Activated CD4-positive, alpha-beta T cell treated with anti-CD3 and anti-CD28 coated beads, Interleukin-2, Interleukin-4, amounts not matched to agents 100 ng/mL and 50 ng/mL, durations not matched to agents 16 hours and 8 hours (primary cell): ENCODE data around the gene NACC2.
"Not testable (repeated sequence)": the region's sequence is repeated elsewhere in the genome, so short reads cannot be mapped to it uniquely, and the experiment has no call there.

Experiments used
- DNase-seq: peaks from one replicate; pipeline ENCODE4 v3.0.0-alpha.2; 2020; ENCODE audit warnings: low spot score

Gene NACC2

GRCh38 chr9:136110082-136111061 is 15.3 kb upstream of the NACC2 start:
- DNase-seq, result peak; percentile 43

DNA sequence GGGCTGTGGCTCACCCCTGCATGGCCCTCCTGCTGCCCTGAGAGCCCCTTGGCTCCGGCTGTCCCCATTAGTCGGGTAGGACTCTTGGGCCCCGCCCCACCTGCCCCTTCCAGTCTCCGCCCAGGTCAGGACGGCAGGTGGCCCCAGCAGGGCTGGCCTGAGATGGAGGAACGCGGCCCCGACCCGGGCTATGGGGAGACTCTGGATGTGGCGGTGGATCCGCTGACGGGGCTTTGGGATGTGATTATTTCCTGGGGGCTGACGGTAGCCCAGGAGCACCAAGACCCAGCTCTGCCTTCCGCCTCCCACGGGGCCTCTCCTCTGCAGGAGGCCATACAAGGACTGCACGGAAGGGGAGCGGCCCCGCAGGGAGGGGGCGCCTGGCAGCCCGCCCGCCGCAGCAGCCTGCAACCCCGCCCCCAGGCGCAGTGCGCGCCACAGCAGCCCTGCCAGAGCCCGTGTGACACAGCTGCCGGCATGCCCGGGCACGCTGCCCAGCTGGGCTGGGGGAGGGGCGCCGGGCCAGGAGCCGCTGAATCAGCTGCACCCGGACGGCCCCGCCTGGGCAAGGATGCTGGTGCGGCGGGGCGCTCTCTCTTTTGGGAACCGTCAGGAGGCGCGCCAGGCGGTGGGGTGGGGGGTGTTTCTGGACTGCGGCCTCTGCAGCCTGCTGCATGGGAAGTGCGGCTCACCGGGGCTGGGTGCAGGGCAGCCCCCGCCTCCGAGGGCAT is 14.4 kb upstream of the NACC2 start:
- peak; percentile 95 for DNase-seq

DNA sequence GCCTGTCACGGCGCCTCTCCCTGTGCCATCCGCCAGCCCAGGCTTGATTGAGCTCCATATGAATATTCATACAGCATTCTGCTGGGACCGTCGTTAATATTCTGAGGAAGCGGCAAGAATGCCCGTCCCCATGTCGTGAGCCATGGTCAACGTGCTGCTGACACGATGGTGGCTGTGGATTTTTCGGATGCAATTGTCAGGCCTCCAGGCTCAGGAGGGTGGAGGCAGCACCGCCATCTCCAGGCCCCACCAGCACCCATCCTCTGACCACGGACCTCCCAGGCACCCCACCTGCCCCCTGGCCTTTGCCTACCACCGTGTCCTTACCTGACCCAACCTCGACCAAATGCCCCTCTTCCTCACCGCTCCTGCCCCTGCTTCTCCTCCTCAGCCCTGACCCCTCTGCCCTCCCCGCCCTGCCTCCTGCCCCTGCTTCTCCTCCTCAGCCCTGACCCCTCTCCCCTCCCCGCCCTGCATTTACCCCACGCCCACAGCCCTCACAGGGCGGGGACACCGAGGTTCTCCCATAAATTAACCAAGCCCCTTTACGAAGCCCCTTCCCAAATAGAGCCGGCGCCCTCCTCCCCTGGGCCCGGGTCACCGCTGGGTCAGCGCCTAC is 13.7 kb upstream of the NACC2 start:
- no peak for DNase-seq

DNA sequence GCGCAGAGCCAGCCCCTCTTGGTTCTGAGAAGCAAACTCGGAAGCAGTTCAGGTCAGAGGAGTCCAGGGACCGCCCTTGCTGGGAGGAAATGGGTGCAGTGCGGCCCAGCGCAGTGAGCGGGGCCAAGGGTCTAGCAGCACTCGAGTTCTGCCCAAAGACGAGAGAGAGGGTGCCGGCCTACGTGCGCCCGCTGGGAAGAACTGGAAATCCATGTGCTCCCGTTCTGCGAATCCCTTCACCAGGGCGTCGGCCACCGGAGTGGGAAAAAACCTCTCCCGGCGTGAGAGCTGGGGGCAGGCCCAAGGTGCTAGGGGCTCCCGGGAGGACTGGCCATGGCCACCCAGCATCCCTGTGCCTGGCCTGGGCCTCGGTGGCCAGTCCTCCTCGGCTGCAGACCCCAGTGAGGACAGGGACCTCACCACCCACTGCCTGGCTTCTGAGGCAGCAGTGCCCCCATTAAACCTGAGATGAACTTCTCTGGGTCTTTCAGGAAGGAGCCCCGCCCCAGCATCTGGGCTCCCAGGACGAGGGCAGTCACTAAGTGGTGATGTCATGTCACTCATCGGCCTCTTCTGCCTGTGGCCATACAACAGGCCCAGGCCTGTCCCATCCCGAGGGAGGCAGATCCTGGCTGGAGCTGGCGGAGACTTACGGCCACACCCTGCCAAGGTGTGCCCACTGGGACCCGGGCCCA is 13.0 kb upstream of the NACC2 start:
- DNase-seq, result no peak

DNA sequence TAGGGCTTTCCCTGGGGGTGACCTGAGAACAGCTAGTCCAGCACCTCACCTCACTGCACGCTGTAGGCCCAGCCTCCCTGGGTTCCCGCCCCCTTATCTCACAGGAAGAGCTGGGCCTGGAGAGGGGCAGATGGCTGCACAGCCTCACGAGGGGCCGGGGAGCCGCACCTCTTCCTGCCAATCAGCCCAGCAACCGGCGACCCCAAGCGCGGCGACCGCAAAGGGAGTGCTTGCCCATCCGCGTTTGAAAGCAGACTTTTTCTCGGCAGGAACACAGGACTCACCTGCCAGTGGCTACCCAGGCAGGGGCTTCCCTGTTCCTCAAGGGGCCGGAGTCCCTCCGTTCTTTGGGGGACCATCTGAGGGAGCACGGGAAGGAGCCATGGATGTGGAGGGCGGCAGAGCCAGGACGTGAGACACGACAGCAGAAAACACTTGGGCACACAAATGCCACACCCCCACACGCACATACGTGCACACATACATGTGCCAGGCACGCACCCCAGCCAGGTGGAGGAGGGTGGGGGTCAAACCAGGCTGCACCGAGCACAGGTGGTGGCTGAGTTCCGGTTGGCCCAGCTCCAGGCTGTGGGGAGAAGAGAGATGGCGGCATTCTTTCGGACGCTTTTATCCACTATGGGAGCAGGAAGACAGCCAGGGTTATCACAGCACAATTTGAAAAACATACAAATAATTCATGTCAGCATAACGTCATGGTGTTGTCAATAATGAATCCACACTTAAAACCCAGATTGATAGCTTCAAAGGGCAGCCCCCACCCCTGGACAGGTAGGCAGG is 12.3 kb upstream of the NACC2 start:
- DNase-seq, result peak; percentile 58

GRCh38 chr9:136105398-136106135 is 10.5 kb upstream of the NACC2 start:
- DNase-seq, result no peak

DNA sequence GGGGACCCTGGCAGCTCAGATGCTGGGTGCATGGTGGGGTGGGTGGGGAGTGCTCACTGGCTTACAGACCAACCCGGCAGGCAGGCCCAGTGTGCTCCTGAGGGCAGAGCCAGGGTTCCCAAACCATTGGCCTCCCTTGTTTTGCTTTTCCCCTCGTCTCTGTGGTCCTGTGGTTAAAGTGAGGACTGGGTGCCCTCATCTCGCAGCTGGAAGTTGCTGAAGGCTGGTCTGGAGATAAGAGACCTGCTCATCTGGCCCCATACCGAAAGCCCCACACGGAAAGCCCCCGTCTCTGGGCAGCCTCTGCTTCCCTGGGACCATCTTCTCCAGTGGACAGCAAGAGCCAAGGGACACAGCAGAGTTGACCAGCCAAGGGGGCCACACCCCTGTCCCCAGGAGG is 9.8 kb upstream of the NACC2 start:
- DNase-seq, result no peak

- DNase-seq, result no peak
These were observed 9.4 kb upstream of the NACC2 start for GRCh38 chr9:136104488-136104800.

GRCh38 chr9:136103651-136104487 is 8.8 kb upstream of the NACC2 start:
- DNase-seq, result no peak

- not testable (repeated sequence) for DNase-seq
These were observed 6.6 kb upstream of the NACC2 start for GRCh38 chr9:136101615-136102074.

- DNase-seq, result no peak
These were observed 5.9 kb upstream of the NACC2 start for GRCh38 chr9:136100700-136101614.

- DNase-seq, result no peak
These were observed 4.5 kb upstream of the NACC2 start for GRCh38 chr9:136099542-136099941.

DNA sequence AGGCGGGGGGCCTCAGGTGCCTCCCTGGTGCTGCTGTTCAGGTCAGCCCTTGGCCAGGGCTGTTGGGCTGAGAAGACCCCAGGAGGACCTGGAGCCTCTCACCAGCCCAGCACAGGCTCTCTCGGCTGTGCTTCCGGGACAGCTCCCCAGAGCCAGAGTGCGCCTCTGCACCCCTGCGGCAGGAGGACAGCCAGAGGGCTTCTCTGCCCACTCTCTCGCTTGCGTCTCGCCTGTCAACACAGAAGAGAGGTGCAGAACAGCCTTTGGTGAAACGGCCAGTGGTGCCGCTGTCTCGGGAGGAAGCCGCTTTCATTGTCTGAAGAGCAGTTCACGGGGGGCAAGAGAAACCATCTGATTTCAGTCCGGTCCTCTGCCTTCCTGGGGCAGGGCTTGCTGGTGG is 3.8 kb upstream of the NACC2 start:
- DNase-seq, result no peak

DNA sequence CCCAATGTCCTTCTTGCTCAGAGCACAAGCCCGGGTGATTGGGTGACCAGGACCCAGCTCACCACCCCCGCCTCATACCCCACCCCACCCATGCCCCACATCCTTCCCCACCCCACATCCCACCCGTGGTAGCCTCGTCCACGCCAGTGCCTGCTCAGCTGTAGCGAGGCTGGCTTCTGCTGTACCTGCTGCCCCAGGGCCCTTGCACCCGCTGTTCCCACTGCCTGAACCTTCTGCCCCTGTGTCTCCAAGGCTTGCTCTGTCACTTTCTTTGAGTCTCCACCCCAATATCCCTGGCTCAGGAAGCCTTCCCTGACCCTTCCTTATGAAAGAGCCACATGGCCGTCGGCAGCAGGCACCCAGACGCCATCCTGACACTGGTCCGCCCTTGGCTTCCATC is 3.1 kb upstream of the NACC2 start:
- DNase-seq, result no peak

DNA sequence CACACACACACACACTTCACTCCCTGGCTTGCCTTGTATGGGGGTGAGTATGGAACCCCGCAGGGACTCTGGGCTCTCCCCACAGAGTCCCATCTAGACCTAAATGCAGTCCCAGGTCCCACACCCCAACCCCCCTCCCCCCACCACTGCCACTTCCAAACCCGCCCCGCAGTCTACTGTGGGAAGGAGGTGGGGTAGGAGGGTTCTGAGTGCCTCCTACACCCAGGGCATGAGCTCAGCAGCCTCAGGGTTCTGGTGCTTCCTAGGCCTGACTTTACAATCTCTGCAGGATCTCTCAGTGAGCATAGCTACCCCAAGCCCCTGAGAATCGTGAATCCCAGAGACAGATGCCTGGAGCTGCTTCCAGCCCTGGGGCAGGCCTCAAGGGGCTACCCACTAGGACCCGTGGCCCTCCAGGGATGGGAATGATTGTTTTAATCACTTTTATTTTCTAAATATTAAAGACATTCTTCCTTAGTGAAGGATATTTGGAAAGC is 1.5 kb upstream of the NACC2 start:
- no peak for DNase-seq

- DNase-seq, result peak; percentile 33
These were observed 851 bp downstream of the NACC2 start for GRCh38 chr9:136093995-136094881.

GRCh38 chr9:136093346-136093986 is 1.6 kb downstream of the NACC2 start:
- no peak for DNase-seq
